T-helper 1 cell treated with Interleukin-12 subunit alpha and Interleukin-12 subunit beta and Interleukin-4 antibody, amounts not matched to agents 30 μg/mL and 1 μg/mL, for 36 hours (primary cell): ENCODE results near the gene KIF5A.

Source experiments
- H3K27ac Mint-ChIP-seq: one replicate; pipeline ENCODE4 v1.8.0; 2021; ENCODE audit warnings: mild to moderate bottlenecking, mixed read lengths
- H3K27me3 Mint-ChIP-seq: one replicate; pipeline ENCODE4 v1.8.0; 2021; ENCODE audit warnings: low read depth, mixed read lengths
- H3K36me3 Mint-ChIP-seq: one replicate; pipeline ENCODE4 v1.8.0; 2021; ENCODE audit warnings: low read depth, mixed read lengths
- H3K4me1 Mint-ChIP-seq: one replicate; pipeline ENCODE4 v1.8.0; 2021; ENCODE audit warnings: low read depth, mixed read lengths
- H3K4me3 Mint-ChIP-seq: one replicate; pipeline ENCODE4 v1.8.0; 2021; ENCODE audit warnings: mild to moderate bottlenecking, moderate library complexity, mixed read lengths
- H3K9me3 Mint-ChIP-seq: one replicate; pipeline ENCODE4 v1.8.0; 2021; ENCODE audit warnings: mixed read lengths

The KIF5A gene

DNA sequence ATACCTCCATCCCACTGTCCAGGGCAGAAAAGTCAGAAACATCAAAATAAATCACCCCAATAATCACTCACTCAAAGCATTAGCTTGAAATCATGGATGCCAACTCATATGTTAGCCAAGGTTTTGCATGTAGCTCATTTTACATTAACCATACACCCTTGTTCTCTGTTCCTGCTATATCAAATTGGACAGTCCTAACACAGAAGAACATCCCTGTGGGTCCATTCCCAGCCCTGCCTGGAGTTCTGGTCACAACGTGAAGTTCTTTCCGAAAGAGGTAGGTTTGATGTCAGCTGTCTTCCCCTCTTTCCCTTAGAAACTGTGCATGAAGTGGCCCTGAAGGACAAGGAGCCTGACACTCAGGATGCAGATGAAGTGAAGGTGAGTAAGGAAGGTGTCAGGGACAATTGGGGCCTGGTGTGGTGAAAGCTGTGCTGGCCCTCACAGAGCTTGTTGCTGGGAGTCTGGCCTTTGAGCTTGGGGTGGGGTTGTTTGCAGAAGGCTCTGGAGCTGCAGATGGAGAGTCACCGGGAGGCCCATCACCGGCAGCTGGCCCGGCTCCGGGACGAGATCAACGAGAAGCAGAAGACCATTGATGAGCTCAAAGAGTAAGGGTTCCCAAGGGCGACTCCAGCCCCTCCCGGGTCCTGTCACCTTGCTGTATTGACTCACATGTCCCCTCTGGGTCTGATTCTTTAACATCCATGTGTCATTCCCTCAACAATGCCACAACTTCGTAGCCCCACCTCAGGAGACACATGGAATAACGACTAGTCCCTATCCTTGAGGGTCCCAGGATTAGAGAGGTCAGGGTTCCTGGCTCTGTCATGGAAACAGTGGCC, 26.1 kb downstream of the KIF5A start:
- Mint-ChIP-seq H3K27me3 (no peaks in the 10 kb centered on the region), H3K4me3 (no peak overlapping the region), H3K4me1 (no peaks in the 10 kb centered on the region), H3K27ac (no peak overlapping the region), H3K36me3 (no peaks in the 10 kb centered on the region), H3K9me3 (no peaks in the 10 kb centered on the region)

DNA sequence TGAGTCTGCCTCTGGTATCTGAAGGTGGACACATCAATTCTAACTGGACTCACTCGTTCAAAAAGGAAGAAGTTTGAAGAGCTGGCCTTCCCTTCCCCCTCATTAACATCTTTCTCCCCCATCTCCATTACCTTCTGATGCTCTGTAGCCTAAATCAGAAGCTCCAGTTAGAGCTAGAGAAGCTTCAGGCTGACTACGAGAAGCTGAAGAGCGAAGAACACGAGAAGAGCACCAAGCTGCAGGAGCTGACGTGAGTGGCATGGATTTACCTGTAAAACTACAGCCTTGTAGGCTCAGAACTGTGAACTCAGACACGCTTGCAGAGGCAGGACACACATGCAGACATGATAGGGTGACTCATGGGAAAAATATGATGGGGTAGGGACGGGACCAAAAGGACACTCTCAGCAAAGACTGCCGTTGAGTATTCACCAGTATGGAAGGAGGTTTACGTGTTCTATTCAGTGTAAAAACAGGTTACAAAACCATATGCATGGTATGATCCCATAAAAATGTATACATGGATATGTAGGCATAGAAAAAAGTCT, 26.8 kb downstream of the KIF5A start:
- no peaks in the 10 kb centered on the region for H3K9me3 Mint-ChIP-seq
- H3K36me3 Mint-ChIP-seq: no peaks in the 10 kb centered on the region
- no peaks in the 10 kb centered on the region for H3K4me1 Mint-ChIP-seq
- H3K4me3 Mint-ChIP-seq: no peak overlapping the region
- no peaks in the 10 kb centered on the region for H3K27me3 Mint-ChIP-seq
- H3K27ac Mint-ChIP-seq: no peak overlapping the region

- peaks cover under 1% of the 10 kb centered on the region for H3K4me1 Mint-ChIP-seq
- no peak overlapping the region for H3K27ac Mint-ChIP-seq
- H3K9me3 Mint-ChIP-seq: no peaks in the 10 kb centered on the region
Measured at GRCh38 chr12:57577981-57578758, 28.3 kb downstream of the KIF5A start.

DNA sequence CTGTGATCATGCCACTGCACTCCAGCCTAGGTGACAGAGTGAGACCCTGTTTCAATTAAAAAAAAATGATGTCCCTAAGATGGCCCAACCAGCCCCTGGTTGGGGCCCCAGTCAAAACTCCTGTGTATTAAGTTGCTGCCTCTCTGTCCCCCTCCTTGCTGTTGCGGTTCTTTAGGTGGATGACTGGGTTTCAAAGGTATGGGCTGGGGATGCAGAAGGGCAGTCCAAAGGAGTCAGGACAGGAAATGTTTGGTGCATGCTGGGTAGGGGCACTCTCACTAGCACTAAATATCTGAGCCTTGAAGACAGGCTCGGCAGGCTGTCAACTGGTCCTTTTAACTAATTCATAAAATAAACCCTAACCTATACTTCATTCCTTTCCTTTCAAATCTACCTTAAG, 29.2 kb downstream of the KIF5A start:
- no peak overlapping the region for H3K4me3 Mint-ChIP-seq
- H3K9me3 Mint-ChIP-seq: no peaks in the 10 kb centered on the region
- peaks cover 5% of the 10 kb centered on the region for H3K27me3 Mint-ChIP-seq
- H3K27ac Mint-ChIP-seq: no peak overlapping the region
- H3K36me3 Mint-ChIP-seq: no peaks in the 10 kb centered on the region
- H3K4me1 Mint-ChIP-seq: peaks cover 4% of the 10 kb centered on the region

More at GRCh38 chr12:57577981-57578758, 28.3 kb downstream of the KIF5A start:
- peaks cover 1% of the 10 kb centered on the region for H3K27me3 Mint-ChIP-seq
- no peak overlapping the region for H3K4me3 Mint-ChIP-seq
- no peaks in the 10 kb centered on the region for H3K36me3 Mint-ChIP-seq

- Mint-ChIP-seq H3K27me3 (peaks cover 5% of the 10 kb centered on the region), H3K27ac (no peak overlapping the region), H3K36me3 (no peaks in the 10 kb centered on the region), H3K9me3 (no peaks in the 10 kb centered on the region), H3K4me1 (peaks cover 4% of the 10 kb centered on the region), H3K4me3 (no peak overlapping the region)
Measured at GRCh38 chr12:57579677-57580465, 30.0 kb downstream of the KIF5A start.

GRCh38 chr12:57580466-57580795, 30.6 kb downstream of the KIF5A start:
- H3K9me3 Mint-ChIP-seq: no peaks in the 10 kb centered on the region
- H3K27ac Mint-ChIP-seq: no peak overlapping the region
- H3K27me3 Mint-ChIP-seq: peaks cover 5% of the 10 kb centered on the region

DNA sequence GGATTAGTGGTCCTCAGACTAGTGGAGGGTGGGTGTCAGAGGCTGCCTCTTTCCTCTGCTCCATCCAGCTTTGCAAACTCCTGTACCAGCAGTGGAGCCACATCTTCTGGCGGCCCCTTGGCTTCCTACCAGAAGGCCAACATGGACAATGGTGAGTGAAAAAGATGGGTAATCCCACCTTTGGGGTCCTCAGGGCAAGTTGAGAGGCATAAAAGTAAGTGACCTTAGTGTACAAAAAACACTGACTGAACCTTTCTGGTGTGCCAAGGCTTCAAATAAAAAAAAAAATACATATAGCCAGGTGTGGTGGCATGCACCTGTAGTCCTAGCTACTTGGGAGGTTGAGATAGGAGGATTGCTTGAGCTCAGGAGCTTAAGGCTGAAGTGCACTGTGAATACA, 32.0 kb downstream of the KIF5A start:
- Mint-ChIP-seq H3K36me3 (no peaks in the 10 kb centered on the region), H3K27ac (no peak overlapping the region), H3K27me3 (peaks cover 5% of the 10 kb centered on the region), H3K4me3 (no peak overlapping the region), H3K4me1 (peaks cover 4% of the 10 kb centered on the region), H3K9me3 (no peaks in the 10 kb centered on the region)

More at GRCh38 chr12:57580466-57580795, 30.6 kb downstream of the KIF5A start:
- H3K4me3 Mint-ChIP-seq: no peak overlapping the region
- H3K36me3 Mint-ChIP-seq: no peaks in the 10 kb centered on the region
- H3K4me1 Mint-ChIP-seq: peaks cover 4% of the 10 kb centered on the region

DNA sequence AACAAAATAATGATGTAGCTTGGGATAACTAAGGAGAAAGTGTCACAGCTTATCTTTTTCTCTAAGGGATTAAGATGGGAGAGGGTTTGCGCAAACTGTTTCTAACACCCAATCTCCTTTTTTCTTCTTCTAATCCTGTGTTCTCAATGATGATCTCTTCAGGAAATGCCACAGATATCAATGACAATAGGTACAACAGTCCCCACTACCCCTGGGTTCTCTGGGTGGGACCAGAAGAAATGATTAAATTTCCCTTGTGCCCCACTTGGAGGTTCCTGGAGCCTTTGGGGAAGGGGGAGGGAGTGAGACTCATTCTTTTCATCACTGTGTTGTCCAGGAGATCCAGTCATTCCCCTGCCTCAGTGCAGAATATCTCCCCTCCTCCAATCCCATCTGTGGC, 32.6 kb downstream of the KIF5A start:
- Mint-ChIP-seq H3K27ac (no peak overlapping the region), H3K4me1 (peaks cover 4% of the 10 kb centered on the region), H3K4me3 (no peak overlapping the region), H3K9me3 (no peaks in the 10 kb centered on the region), H3K27me3 (peaks cover 5% of the 10 kb centered on the region), H3K36me3 (no peaks in the 10 kb centered on the region)

DNA sequence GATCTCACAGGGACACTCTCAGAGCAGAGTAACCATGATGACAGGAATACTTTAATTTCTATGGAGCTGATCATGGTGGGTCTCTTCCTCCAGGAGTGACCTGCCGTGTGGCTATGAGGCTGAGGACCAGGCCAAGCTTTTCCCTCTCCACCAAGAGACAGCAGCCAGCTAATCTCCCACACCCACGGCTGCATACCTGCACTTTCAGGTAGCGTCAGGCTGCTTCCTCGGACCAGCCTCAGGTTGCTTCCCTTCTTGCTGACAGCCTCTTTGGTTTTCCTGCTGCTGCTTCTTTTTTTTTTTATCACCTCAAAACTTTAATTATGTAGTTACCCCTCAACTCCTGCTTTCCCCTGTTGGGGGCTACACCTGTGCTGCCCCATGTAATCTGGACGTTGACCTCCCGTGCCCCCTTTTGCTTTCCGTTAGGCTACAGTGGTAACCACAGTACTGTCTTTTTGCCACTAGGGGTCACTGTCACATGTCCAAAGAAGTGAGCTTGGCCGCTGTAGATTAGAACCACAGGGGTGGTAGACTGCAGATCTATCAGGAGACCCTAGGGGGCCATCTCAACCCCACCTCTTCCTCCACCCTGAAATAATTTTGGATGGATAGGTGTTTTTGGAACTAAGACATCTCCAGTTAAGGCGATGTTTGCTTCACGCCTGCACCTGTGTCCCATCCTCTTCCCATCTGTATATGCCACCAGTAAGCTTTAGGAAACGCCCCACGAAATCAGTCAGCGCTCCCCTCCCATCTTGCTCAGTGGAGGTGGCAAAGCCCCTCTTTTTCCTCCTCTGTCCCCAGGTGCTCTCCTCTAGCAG, 33.4 kb downstream of the KIF5A start:
- no peaks in the 10 kb centered on the region for H3K9me3 Mint-ChIP-seq
- no peak overlapping the region for H3K4me3 Mint-ChIP-seq
- H3K27ac Mint-ChIP-seq: no peak overlapping the region
- peaks cover 5% of the 10 kb centered on the region for H3K27me3 Mint-ChIP-seq
- H3K4me1 Mint-ChIP-seq: peaks cover 4% of the 10 kb centered on the region
- no peaks in the 10 kb centered on the region for H3K36me3 Mint-ChIP-seq

- H3K36me3 Mint-ChIP-seq: no peaks in the 10 kb centered on the region
- H3K27ac Mint-ChIP-seq: no peak overlapping the region
- H3K27me3 Mint-ChIP-seq: peaks cover 5% of the 10 kb centered on the region
- H3K4me1 Mint-ChIP-seq: peaks cover 4% of the 10 kb centered on the region
- no peak overlapping the region for H3K4me3 Mint-ChIP-seq
- no peaks in the 10 kb centered on the region for H3K9me3 Mint-ChIP-seq
Measured at GRCh38 chr12:57584050-57584449, 34.2 kb downstream of the KIF5A start.

DNA sequence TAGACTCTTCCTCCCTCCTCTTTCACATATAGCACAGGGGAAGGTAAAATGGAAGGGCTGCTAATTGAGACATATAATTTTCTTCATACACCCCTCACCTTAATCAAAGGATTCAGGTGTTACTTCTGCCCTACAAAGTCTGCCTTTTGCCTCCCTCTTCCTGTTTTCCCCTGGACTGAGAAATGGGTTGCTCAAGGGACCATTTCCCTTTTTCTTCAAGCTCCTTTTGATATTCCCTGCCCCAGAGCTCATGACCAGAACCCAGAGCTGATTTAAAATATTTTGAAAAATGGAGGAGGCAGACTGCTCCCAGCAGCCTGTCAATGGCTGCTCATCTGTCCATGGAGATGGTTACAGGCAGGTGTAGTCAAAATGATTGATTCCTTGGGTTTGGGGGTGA, 34.8 kb downstream of the KIF5A start:
- no peaks in the 10 kb centered on the region for H3K9me3 Mint-ChIP-seq
- H3K4me3 Mint-ChIP-seq: no peak overlapping the region
- no peaks in the 10 kb centered on the region for H3K36me3 Mint-ChIP-seq
- peaks cover 4% of the 10 kb centered on the region for H3K4me1 Mint-ChIP-seq
- no peak overlapping the region for H3K27ac Mint-ChIP-seq
- H3K27me3 Mint-ChIP-seq: peaks cover 5% of the 10 kb centered on the region

DNA sequence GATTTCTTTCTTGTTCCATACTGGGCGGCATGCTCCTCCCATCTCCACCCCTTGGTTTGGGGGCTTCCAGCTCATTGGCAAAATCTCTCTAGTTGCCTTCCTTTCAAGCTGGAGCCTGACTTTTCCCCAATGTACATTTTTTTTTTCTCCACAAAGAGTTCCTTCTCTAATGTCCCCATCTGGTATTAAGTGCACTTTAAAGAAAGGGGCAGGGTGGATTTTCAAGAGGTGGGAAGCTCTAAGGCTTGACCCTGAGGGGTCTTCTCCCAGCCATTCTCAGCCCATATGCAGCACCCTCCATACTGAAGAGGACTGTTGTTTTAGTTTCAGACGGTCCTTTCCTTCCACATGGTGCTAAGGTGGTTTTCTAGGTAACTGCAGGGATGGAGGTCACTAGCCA, 35.3 kb downstream of the KIF5A start:
- no peak overlapping the region for H3K4me3 Mint-ChIP-seq
- no peaks in the 10 kb centered on the region for H3K36me3 Mint-ChIP-seq
- peaks cover 5% of the 10 kb centered on the region for H3K27me3 Mint-ChIP-seq

GRCh38 chr12:57586128-57586527, 36.3 kb downstream of the KIF5A start:
- H3K27ac Mint-ChIP-seq: no peak overlapping the region
- peaks cover 5% of the 10 kb centered on the region for H3K27me3 Mint-ChIP-seq
- H3K9me3 Mint-ChIP-seq: no peaks in the 10 kb centered on the region
- no peak overlapping the region for H3K4me3 Mint-ChIP-seq
- H3K4me1 Mint-ChIP-seq: peaks cover 9% of the 10 kb centered on the region
- no peaks in the 10 kb centered on the region for H3K36me3 Mint-ChIP-seq

More for the DNA sequence above, 35.3 kb downstream of the KIF5A start:
- Mint-ChIP-seq H3K4me1 (peaks cover 4% of the 10 kb centered on the region), H3K27ac (no peak overlapping the region), H3K9me3 (no peaks in the 10 kb centered on the region)
